Brain microvascular endothelial cell (primary cell): ENCODE results near the gene PGC.

Source experiments
- DNase-seq: peaks from one replicate; pipeline ENCODE4 v3.0.0-alpha.2; 2020
- H3K27ac ChIP-seq: fragments of 250-450 bp; sonication (Bioruptor Pico); 2 replicates; pipeline ENCODE4 v1.5.1; 2020; ENCODE audit warnings: mild to moderate bottlenecking, moderate library complexity
- H3K27me3 ChIP-seq: fragments of 250-450 bp; sonication (Bioruptor Pico); replicated peaks from 2 replicates; pipeline ENCODE4 v1.5.1; 2020; ENCODE audit warnings: mild to moderate bottlenecking
- H3K36me3 ChIP-seq: fragments of 250-450 bp; sonication (Bioruptor Pico); replicated peaks from 2 replicates; pipeline ENCODE4 v1.5.1; 2020; ENCODE audit warnings: mild to moderate bottlenecking
- H3K4me3 ChIP-seq: 2 replicates; pipeline ENCODE4 v1.5.1; 2011; ENCODE audit warnings: low read depth, mild to moderate bottlenecking, control low read depth, low read length, moderate library complexity
- CTCF ChIP-seq: IDR thresholded peaks from 2 replicates; pipeline ENCODE4 v1.5.1; 2011; ENCODE audit warnings: low read depth, mild to moderate bottlenecking, moderate library complexity, low read length, control low read depth, inconsistent platforms; ENCODE audit errors: missing control alignments
- in situ Hi-C: cut with HindIII; loops from 2 replicates; pipeline ENCODE4 v1.10.0; 2017; ENCODE audit warnings: low sequenced_read_pairs, low pct_ligation_motif_present

The PGC gene

GRCh38 chr6:41712651-41713103, 34.5 kb downstream of the PGC start:
- no peaks in the 10 kb centered on the region for H3K27me3 ChIP-seq
- TF ChIP-seq CTCF, result no peak
- in situ Hi-C loops, result no loop called here
- H3K27ac ChIP-seq, result no peak overlapping the region
- no peak overlapping the region for H3K4me3 ChIP-seq
- no peaks in the 10 kb centered on the region for H3K36me3 ChIP-seq
- DNase-seq, result no peak

- Histone ChIP-seq H3K27ac (no peak overlapping the region), H3K4me3 (no peak overlapping the region), H3K36me3 (no peaks in the 10 kb centered on the region), H3K27me3 (no peaks in the 10 kb centered on the region)
- TF ChIP-seq CTCF, result no peak
- DNase-seq, result no peak
- in situ Hi-C loops, result no loop called here
Measured at GRCh38 chr6:41711323-41712038, 35.7 kb downstream of the PGC start.

- DNase-seq, result no peak
- H3K36me3 ChIP-seq, result no peaks in the 10 kb centered on the region
- no peak overlapping the region for H3K27ac ChIP-seq
- H3K27me3 ChIP-seq, result no peaks in the 10 kb centered on the region
- no peak for TF ChIP-seq CTCF
- H3K4me3 ChIP-seq, result no peak overlapping the region
- in situ Hi-C loops, result no loop called here
Measured at GRCh38 chr6:41709375-41709774, 37.8 kb downstream of the PGC start.

- no peaks in the 10 kb centered on the region for H3K36me3 ChIP-seq
- no peak for TF ChIP-seq CTCF
- in situ Hi-C loops, result no loop called here
Measured at GRCh38 chr6:41708856-41709255, 38.3 kb downstream of the PGC start.

GRCh38 chr6:41707565-41708200, 39.5 kb downstream of the PGC start:
- Histone ChIP-seq H3K27me3 (no peaks in the 10 kb centered on the region), H3K27ac (no peak overlapping the region), H3K36me3 (no peaks in the 10 kb centered on the region), H3K4me3 (no peak overlapping the region)
- TF ChIP-seq CTCF, result no peak
- in situ Hi-C loops, result no loop called here
- DNase-seq, result no peak

More at GRCh38 chr6:41708856-41709255, 38.3 kb downstream of the PGC start:
- no peak overlapping the region for H3K27ac ChIP-seq
- H3K4me3 ChIP-seq, result no peak overlapping the region
- no peaks in the 10 kb centered on the region for H3K27me3 ChIP-seq
- DNase-seq, result no peak
